ENCODE results near the gene FTHL17. TPM values are rescaled to one million over a fixed set of nuclear protein-coding genes. Genes with fewer than 3 reads are reported as not detected.

Gene FTHL17
- not detected for total RNA-seq

- no peaks in the 10 kb centered on the region for H3K27me3 ChIP-seq
Measured at GRCh38 chrX:31071725-31072124, at the start of gene FTHL17. TSS of gene FTHL17 (minus strand) at chrX:31072041. CDS start at chrX:31071953, 88 bp downstream.

GRCh38 chrX:31117266-31117665 is 45.4 kb upstream of the FTHL17 start:
- Histone ChIP-seq H3K36me3 (no peaks in the 10 kb centered on the region), H3K4me1 (no peaks in the 10 kb centered on the region), H3K4me3 (no peak overlapping the region), H3K27me3 (no peaks in the 10 kb centered on the region), H3K9me3 (no peaks in the 10 kb centered on the region), H3K27ac (no peak overlapping the region)
- TF ChIP-seq POLR2A (IDR thresholded peaks at IDR 0.05), result no peak
- TF ChIP-seq CTCF (IDR thresholded peaks at IDR 0.05), result no peak
- no peak for DNase-seq
- intact Hi-C loops (cut with DNase I; ENCODE audit: low total_unique reads), result no loop called here

More at GRCh38 chrX:31071725-31072124, at the start of gene FTHL17:
- Histone ChIP-seq H3K9me3 (no peaks in the 10 kb centered on the region), H3K4me1 (no peaks in the 10 kb centered on the region), H3K27ac (no peak within 1 kb of the TSS), H3K4me3 (no peak within 1 kb of the TSS), H3K36me3 (no peaks in the 10 kb centered on the region)
- TF ChIP-seq CTCF (IDR thresholded peaks at IDR 0.05) (no peak), POLR2A (IDR thresholded peaks at IDR 0.05) (no peak)
- intact Hi-C loops (cut with DNase I; ENCODE audit: low total_unique reads), result no loop called here
- DNase-seq, result no peak

- Histone ChIP-seq H3K27me3 (no peaks in the 10 kb centered on the region), H3K4me3 (no peak overlapping the region), H3K36me3 (no peaks in the 10 kb centered on the region), H3K27ac (no peak overlapping the region), H3K9me3 (no peaks in the 10 kb centered on the region), H3K4me1 (no peaks in the 10 kb centered on the region)
- DNase-seq, result no peak
- TF ChIP-seq CTCF (IDR thresholded peaks at IDR 0.05) (no peak), POLR2A (IDR thresholded peaks at IDR 0.05) (no peak)
- intact Hi-C loops (cut with DNase I; ENCODE audit: low total_unique reads), result no loop called here
Measured at GRCh38 chrX:31115398-31115797, 43.6 kb upstream of the FTHL17 start.

DNA sequence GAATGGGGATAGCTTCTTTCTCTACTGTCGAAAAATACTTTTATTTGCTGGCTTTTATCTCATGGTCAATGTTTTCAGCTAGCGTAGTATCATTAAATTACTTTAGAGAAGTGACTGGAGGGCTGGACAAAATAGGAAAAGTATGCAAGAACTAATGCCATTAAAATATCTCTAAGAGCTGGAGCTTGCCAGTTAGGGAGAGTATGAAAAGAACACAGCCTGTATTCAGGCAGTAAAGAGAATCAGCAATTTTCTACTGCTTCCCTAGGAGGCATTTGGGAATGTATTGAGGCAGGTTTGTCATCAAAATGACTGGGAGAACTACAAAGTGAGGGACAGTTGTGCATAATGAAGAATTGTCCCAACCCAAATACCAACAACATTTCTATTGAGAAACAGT is 43.0 kb upstream of the FTHL17 start:
- no peak for DNase-seq
- Histone ChIP-seq H3K4me3 (no peak overlapping the region), H3K4me1 (no peaks in the 10 kb centered on the region), H3K27ac (no peak overlapping the region), H3K36me3 (no peaks in the 10 kb centered on the region), H3K27me3 (no peaks in the 10 kb centered on the region), H3K9me3 (no peaks in the 10 kb centered on the region)
- intact Hi-C loops (cut with DNase I; ENCODE audit: low total_unique reads), result no loop called here
- TF ChIP-seq POLR2A (IDR thresholded peaks at IDR 0.05) (no peak), CTCF (IDR thresholded peaks at IDR 0.05) (no peak)

- H3K27me3 ChIP-seq, result no peaks in the 10 kb centered on the region
- intact Hi-C loops (cut with DNase I; ENCODE audit: low total_unique reads), result no loop called here
Measured at GRCh38 chrX:31112226-31112999, 40.6 kb upstream of the FTHL17 start.

More at GRCh38 chrX:31112226-31112999, 40.6 kb upstream of the FTHL17 start:
- Histone ChIP-seq H3K4me3 (no peak overlapping the region), H3K27ac (no peak overlapping the region), H3K4me1 (no peaks in the 10 kb centered on the region), H3K36me3 (no peaks in the 10 kb centered on the region), H3K9me3 (no peaks in the 10 kb centered on the region)
- no peak for DNase-seq
- TF ChIP-seq POLR2A (IDR thresholded peaks at IDR 0.05), result no peak
- no peak for TF ChIP-seq CTCF (IDR thresholded peaks at IDR 0.05)

Data from uterus (tissue), 4 donors.